ENCODE results near the gene GBF1. TPM values are rescaled to one million over a fixed set of nuclear protein-coding genes. Genes with fewer than 3 reads are reported as not detected.

GBF1 gene
- total and polyA plus RNA-seq, 2 of the 13 experiments (the other 11 are each of a cell fraction or from before 2014, with no cell fraction given), result 17.1 to 21.9 TPM

DNA sequence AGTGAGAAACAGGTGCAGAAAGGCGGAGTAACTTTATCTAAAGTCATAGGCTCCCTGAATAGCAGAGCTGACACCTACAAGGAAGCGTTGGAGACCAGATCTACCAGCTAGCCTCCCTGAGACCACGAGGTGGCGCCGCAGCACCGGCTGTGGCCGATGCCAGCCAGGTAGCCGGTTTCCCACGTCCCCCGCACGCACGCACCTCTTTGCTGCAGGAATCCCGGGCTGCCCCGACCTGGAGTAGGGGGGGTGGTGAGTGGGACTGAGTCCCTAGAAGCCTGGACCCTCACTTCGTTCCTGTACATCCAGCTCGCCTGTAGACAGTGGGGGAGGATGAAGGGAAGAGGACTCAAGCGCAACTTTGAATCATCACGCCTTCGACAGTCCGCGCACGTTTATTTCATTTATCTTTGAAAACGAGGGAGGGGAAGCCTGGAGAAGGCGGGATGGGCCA lies 15.5 kb upstream of the GBF1 start (continued):
- TF ChIP-seq ZFP82 (CRISPR knock-in tag; IDR thresholded peaks at IDR 0.05; ENCODE audit: borderline replicate concordance) (0 out of 2 replicates have a peak, but pooled peaks have one; percentile 57), ZNF687 (CRISPR knock-in tag; IDR thresholded peaks at IDR 0.05) (peak; percentile 82), ZNF292 (CRISPR knock-in tag; IDR thresholded peaks at IDR 0.05; ENCODE audit: borderline replicate concordance, low read depth) (0 out of 2 replicates have a peak, but pooled peaks have one; percentile 27), PHF20 (CRISPR knock-in tag; IDR thresholded peaks at IDR 0.05) (0 out of 2 replicates have a peak, but pooled peaks have one; percentile 22), ZFP91 (CRISPR knock-in tag; IDR thresholded peaks at IDR 0.05; ENCODE audit: borderline replicate concordance) (peak; percentile 52; the same call in 1 of the 2 replicates), JARID2 (CRISPR knock-in tag; IDR thresholded peaks at IDR 0.05; ENCODE audit: insufficient replicate concordance) (no peak), HNRNPLL (IDR thresholded peaks at IDR 0.05; ENCODE audit: low read depth, low read length, poor library complexity, severe bottlenecking) (peak; percentile 48), YEATS2 (CRISPR knock-in tag; IDR thresholded peaks at IDR 0.05; ENCODE audit: borderline replicate concordance) (0 out of 2 replicates have a peak, but pooled peaks have one; percentile 12), ZMYM3 (CRISPR knock-in tag; IDR thresholded peaks at IDR 0.05) (0 out of 2 replicates have a peak, but pooled peaks have one; percentile 29), PCBP1 (IDR thresholded peaks at IDR 0.05; ENCODE audit: borderline replicate concordance, low read depth, low read length) (0 out of 2 replicates have a peak, but pooled peaks have one; percentile 5), ATF4 (CRISPR knock-in tag; IDR thresholded peaks at IDR 0.05) (no peak), MAX (IDR thresholded peaks at IDR 0.05) (peak; percentile 64; the same call in 1 of the 2 replicates)
- TF ChIP-seq, protein P1, sequence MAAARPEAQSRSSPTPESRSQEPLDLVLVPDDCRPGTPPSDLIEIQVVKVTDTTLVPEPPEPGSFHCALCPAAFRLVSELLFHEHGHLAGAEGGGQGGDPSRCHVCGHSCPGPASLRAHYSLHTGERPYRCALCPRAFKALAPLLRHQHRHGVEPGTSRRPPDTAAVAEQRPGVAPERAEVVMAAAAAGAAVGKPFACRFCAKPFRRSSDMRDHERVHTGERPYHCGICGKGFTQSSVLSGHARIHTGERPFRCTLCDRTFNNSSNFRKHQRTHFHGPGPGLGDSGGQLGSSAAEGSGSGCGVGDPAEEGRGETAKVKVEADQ (CRISPR knock-in tag; IDR thresholded peaks at IDR 0.05; ENCODE audit: borderline replicate concordance), result peak; percentile 69; the same call in 1 of the 2 replicates
- TF ChIP-seq, protein P2, sequence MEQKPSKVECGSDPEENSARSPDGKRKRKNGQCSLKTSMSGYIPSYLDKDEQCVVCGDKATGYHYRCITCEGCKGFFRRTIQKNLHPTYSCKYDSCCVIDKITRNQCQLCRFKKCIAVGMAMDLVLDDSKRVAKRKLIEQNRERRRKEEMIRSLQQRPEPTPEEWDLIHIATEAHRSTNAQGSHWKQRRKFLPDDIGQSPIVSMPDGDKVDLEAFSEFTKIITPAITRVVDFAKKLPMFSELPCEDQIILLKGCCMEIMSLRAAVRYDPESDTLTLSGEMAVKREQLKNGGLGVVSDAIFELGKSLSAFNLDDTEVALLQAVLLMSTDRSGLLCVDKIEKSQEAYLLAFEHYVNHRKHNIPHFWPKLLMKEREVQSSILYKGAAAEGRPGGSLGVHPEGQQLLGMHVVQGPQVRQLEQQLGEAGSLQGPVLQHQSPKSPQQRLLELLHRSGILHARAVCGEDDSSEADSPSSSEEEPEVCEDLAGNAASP (CRISPR knock-in tag; IDR thresholded peaks at IDR 0.05; ENCODE audit: borderline replicate concordance), result 0 out of 2 replicates have a peak, but pooled peaks have one; percentile 14
- TF ChIP-seq, protein P3, sequence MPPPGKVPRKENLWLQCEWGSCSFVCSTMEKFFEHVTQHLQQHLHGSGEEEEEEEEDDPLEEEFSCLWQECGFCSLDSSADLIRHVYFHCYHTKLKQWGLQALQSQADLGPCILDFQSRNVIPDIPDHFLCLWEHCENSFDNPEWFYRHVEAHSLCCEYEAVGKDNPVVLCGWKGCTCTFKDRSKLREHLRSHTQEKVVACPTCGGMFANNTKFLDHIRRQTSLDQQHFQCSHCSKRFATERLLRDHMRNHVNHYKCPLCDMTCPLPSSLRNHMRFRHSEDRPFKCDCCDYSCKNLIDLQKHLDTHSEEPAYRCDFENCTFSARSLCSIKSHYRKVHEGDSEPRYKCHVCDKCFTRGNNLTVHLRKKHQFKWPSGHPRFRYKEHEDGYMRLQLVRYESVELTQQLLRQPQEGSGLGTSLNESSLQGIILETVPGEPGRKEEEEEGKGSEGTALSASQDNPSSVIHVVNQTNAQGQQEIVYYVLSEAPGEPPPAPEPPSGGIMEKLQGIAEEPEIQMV (CRISPR knock-in tag; IDR thresholded peaks at IDR 0.05; ENCODE audit: low read depth), result peak; percentile 59; the same call in 1 of the 2 replicates
- TF ChIP-seq, protein P4, sequence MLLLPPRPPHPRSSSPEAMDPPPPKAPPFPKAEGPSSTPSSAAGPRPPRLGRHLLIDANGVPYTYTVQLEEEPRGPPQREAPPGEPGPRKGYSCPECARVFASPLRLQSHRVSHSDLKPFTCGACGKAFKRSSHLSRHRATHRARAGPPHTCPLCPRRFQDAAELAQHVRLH (CRISPR knock-in tag; IDR thresholded peaks at IDR 0.05; ENCODE audit: borderline replicate concordance, low read depth), result peak; percentile 44; the same call in 1 of the 2 replicates
